Activated T-helper 1 cell treated with anti-CD3 and anti-CD28 coated beads, Interleukin-2, amount 50 U/mL, for 16 hours (primary cell): ENCODE data around the gene NFKBIL1.
"Not testable (repeated sequence)": the region's sequence is repeated elsewhere in the genome, so short reads cannot be mapped to it uniquely, and the experiment has no call there.

Source experiments
- DNase-seq, 2 donors: peaks; one replicate each; pipeline ENCODE4 v3.0.0-alpha.2; 2020; ENCODE audit warnings: low read depth in 1 of 2, low spot score in 1 of 2

The NFKBIL1 gene, protein sequence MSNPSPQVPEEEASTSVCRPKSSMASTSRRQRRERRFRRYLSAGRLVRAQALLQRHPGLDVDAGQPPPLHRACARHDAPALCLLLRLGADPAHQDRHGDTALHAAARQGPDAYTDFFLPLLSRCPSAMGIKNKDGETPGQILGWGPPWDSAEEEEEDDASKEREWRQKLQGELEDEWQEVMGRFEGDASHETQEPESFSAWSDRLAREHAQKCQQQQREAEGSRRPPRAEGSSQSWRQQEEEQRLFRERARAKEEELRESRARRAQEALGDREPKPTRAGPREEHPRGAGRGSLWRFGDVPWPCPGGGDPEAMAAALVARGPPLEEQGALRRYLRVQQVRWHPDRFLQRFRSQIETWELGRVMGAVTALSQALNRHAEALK

DNA sequence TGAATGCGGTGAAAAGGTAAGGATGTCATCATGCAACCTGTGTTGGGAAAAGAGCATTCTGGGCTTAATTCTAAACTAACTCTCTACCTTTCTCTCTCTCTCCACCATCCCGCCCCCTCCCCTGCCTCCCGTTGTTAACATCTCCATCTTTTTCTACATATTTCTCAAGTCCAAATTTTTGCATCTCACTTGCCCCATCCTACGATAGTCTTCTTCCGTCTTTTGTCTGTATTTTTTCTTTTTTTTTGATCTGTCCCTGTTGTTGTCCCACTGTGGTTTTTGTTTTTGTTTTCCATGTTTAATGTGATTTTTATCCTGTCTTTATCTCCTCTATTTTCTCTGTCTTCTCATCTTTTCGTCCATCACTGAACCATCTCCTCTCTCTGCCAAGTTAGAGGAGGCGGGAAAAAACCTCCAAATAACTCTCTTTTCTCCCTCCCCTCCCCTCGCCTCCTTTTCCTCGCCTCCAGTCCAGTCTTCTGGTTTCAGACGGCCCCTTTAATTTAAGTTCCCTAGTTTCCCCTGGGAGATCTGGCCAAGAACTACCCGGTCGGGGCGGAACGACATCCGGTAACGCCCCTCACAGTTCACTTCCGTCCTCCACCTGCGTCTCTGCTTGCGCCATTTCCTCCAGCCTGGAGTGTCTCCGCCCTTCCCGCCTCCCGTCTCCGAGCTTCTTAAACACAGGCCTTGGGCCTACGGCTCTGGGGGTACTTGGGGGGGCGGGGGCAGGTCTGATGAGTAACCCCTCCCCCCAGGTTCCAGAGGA is at the start of gene NFKBIL1:
Gene NFKBIL1 (plus strand): TSS at position 651 of the 769 bp plus-strand sequence. CDS start 87 bp downstream, at position 738.
- DNase-seq = peak; percentile 77 to 83

DNA sequence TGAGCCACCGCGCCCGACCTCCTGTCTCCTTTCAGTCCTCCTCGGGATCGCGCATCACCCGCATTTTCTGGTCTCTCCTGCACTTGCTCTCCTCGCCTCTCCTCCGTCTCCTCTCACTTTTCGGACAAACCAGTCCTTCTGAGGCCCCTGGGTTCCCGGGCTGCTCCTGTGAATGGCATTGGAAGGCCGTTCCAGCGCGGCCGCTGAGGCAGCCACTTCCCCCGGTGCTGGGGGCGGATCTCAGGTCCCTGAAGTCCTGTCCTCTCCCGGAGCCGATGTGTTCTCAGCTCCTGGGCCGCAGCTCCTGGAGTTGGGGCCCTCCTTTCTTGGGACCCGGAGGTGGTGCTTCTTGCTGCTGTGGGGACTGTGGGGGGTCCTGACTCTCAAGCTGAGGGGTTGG is 48.7 kb upstream of the NFKBIL1 start:
- no peak for DNase-seq

DNA sequence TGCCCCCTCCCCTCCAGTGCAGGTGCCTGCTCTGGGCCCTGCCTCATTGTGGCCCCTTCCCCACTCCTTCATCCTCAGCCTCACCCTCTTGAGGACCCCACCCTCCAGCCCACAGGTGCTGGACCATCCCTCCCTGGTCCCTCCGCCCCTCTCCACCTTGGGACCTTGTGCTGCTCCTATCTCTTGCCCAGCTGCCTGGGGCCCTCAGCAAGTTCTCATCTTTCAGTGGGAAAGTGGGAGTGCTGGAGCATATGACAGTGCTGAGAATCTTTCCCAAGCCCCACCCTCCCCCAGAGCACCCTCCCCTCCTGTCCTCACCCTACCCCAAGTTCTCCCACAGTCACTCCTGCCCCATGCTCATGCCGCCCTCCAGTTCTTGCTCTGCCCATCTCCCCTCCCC is 47.8 kb upstream of the NFKBIL1 start:
- DNase-seq = not testable (repeated sequence)

DNA sequence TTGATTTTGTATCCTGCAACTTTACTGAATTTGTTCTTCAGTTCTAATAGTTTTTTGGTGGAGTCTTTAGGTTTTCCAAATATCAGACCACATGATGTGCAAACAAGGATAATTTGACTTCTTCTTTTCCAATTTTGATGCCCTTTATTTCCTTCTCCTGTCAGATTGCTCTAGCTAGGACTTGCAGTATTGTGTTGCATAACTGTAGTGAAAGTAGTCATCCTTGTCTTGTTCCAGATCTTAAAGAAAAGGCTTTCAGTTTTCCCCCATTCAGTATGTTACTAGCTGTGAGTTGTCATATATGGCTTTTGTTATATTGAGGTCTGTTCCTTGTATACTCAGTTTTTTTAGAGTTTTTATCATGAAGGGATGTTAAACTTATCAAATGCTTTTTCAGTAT is 44.8 kb upstream of the NFKBIL1 start:
- DNase-seq = no peak

DNA sequence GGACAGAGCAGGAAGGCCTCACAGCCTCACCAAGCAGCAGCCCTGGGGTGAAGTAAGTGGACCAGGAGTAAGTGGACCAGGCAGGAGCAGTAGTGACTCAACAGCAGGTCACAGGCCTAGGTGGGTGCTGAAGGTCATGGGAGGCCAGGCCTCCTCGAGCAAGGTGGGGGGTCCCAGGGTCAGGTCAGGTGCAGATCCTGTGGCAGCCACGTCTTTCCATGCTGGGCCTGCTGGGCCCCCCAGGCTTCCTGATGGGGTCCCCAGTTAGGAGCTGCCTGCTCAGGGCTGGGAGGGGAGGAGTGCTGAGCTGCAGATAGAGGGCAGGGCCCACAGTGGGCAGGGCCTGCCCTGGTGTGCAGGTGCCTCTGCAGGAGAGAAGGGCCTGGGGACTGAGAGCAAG is 38.4 kb upstream of the NFKBIL1 start:
- DNase-seq = not testable (repeated sequence)

DNA sequence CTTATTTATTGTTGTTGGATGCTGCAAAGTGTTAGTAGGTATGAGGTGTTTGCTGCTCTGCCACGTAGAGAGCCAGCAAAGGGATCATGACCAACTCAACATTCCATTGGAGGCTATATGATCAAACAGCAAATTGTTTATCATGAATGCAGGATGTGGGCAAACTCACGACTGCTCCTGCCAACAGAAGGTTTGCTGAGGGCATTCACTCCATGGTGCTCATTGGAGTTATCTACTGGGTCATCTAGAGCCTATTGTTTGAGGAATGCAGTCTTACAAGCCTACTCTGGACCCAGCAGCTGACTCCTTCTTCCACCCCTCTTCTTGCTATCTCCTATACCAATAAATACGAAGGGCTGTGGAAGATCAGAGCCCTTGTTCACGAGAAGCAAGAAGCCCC is 37.4 kb upstream of the NFKBIL1 start:
- DNase-seq = no peak

DNA sequence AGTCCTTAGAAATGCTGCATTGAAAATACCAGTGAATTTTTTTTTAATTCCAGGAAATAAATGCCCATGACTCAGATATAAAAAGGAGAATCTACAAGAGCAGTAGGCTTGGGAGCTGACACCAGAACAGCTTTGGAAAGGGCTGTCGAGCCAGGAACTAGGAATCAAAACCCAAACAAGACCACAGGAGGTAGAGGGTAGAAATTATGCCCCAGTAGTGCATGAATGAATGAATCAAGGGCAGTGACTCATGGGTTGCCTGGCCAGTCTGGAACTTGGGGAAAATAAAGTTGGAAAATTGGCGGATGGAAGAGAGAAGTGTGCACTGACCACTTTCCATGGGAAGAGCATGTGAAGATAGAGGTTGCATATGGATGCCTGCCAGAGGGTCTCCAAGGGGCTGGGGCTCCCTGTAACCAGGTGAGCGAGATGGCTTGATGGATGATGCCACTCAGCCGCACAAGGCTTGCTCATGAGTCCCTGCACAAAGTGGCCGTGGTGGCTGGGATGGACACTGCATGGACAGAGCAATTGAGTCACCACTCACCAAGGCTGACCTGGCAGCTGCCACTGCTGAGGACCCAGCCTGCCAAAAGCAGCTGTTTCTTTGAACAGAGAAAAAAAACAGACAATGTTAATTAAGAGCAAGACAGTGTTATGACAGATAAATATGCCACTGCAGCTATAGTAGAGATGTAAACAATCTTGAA is 33.8 kb upstream of the NFKBIL1 start:
- DNase-seq = no peak

DNA sequence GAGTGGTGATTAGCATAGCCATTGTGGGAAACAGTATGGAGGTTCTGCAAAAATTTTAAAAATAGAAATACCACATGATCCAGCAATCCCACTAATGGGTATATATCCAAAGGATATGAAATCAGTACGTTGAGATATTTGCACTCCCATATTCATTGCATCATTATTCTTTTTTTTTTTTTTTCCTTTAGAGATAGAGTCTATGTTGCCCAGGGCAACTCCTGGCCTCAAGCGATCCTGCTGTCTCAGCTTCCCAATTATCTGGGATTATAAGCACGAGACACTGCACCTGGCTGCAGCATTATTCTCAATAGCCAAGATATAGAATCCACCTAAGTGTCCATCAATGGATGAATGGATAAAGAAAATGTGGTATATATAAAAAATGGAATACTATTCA is 25.6 kb upstream of the NFKBIL1 start:
- DNase-seq = no peak

DNA sequence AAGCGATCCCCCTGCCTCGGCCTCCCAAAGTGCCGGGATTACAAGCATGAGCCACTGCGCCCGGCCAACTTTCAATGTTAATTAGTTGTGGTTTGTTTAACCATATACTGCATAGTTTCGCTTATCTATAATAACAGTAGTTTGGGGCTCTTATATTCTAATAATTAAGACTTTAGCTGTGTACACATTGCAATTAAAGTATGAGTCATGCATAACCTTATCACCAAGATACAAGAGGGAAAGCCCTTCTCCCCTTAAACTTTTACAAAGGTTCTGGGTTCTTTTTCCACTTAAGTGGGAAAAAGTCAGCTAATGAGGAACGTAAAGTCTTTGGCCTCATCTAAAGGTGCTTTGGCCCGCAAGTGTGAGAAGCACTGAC is 21.9 kb upstream of the NFKBIL1 start:
- no peak for DNase-seq

DNA sequence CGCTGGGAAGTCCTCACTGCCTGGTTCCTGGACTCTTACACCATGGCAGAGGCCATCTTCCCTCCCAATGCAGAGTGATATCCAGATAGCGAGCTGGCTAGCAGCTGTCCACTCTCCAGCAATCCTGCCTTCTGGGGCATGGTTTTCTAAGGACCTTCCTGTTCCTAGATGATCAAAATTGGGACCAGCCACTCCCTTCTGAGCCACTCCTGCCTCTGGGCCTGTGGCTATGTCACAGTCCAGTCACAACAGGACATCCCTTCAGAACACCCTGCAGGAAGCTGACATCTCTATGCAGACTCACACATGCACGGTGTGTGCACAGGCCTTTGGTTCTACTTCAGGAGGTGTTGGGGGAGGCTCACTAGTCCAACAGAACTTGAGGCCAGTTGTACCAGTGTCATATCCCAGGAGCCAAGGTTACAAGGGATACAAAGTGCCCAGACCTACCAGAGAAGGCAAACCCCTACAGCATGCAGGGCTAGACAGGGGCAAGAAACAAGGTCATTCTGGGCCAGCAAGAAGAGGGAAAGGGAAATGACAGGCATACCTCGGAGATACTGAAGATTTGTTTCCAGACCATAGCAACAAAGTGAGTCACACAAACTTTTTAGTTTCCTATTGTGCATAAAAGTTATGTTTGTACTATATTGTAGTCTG is 21.3 kb upstream of the NFKBIL1 start:
- DNase-seq = no peak

DNA sequence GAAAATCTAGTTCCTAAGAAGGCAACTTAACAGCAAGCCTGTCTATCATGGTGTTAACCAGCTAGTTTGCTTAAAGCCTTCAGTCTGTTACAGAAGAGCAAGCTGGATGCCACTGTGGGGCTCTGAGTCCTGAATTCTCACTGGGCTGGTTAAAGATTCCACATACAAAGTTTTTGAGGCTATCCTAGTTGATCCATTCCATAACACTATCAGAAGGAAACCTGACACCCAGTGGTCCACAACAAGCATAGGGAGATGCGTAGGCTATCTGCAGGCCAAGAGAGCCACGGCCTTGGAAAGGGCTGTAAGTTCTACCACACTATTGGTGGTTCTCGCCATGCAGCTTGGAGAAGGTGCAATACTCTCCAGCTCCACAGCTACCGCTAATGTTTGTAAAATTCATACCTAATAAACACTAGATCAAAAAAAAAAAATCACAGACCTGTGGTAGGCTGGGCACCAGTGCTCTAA is 19.1 kb upstream of the NFKBIL1 start:
- DNase-seq = no peak

DNA sequence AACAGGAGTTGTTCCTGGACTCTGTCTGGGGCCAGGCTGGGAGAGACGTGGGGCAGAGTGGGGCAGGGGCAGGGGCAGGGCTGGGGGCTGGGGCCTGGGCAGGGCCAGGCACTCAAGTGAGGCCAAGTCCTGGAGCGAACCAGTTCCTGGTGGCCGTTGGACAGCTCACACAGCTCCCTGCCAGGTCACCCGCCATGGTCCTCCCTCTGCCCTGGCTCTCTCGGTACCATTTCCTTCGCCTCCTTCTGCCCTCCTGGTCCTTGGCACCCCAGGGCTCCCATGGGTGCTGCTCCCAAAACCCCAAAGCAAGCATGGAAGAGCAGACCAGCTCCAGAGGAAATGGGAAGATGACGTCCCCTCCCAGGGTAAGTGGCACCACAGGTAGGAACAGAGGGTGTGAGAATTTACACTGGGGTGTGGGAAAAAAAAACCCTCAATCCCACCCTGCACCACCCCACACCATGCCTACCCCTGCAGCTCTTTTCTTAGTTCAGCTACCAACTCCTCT is 18.5 kb upstream of the NFKBIL1 start, which contains the start of gene MCCD1:
Gene MCCD1 (plus strand): TSS at position 142 of the 508 bp plus-strand sequence. CDS start 53 bp downstream, at position 195.
- no peak for DNase-seq

DNA sequence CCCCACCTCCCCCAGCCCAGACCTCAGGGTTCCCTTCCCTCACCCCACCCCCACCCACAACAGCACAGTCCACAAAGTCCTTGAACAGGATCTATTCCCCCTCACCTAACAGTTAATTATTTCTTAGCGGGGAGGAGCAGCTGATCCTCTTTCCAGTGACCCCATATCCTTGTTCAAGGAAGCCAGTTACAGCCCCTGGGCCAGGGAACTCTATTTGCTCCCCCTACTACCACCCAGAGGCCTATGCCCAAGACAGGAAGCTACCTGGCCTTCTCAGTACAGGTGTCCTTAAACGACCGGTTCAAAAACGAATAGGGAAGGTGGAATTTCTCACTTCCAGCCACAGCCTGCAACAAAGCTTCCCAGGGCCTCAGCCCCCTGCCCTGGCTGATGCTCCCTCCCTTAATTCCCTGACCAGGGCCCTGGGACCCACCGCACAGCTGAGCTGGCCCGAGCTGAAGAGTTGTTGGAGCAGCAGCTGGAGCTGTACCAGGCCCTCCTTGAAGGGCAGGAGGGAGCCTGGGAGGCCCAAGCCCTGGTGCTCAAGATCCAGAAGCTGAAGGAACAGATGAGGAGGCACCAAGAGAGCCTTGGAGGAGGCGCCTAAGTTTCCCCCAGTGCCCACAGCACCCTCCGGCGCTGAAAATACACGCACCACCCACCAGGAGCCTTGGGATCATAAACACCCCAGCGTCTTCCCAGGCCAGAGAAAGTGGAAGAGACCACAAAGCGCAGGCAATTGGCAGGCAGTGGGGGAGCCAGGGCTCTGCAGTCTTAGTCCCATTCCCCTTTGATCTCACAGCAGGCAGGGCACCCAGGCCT is 17.9 kb upstream of the NFKBIL1 start:
- DNase-seq = no peak

DNA sequence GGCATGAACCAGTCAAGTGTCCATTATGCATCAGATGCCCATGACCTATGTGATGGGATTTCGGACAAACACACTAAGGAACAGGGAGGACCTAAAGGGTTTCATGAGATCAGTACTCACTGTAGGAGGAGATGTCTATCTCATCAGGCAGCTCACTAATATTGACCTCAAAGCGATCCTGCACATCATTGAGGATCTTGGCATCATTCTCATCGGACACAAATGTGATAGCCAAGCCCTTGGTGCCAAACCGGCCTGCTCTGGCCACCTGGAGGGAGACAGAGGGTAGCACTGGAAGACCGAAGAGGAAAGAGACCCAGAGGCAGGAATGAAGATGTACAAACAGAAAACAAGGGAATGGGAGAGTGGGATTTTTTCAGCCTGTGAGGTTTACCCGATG is 16.7 kb upstream of the NFKBIL1 start:
- DNase-seq = no peak

DNA sequence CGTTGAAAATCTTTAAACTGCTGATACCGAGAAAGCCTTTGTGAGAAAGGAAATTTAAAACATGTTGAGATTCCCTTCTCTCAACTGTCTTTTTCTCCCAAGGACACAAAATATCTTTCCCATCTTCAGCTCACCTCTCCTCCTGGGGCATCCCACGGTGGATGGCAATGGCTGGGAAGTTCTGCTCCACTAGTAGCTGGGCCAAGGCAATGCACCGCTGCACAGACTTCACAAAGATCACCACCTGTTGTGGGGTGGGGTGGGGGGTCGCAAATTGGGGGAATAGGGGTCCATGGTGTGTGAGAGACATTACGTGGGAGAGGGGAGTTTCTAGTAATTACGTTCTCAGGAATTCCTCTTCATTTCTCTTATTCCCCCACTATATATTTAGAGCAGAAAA is 16.2 kb upstream of the NFKBIL1 start:
- no peak for DNase-seq

DNA sequence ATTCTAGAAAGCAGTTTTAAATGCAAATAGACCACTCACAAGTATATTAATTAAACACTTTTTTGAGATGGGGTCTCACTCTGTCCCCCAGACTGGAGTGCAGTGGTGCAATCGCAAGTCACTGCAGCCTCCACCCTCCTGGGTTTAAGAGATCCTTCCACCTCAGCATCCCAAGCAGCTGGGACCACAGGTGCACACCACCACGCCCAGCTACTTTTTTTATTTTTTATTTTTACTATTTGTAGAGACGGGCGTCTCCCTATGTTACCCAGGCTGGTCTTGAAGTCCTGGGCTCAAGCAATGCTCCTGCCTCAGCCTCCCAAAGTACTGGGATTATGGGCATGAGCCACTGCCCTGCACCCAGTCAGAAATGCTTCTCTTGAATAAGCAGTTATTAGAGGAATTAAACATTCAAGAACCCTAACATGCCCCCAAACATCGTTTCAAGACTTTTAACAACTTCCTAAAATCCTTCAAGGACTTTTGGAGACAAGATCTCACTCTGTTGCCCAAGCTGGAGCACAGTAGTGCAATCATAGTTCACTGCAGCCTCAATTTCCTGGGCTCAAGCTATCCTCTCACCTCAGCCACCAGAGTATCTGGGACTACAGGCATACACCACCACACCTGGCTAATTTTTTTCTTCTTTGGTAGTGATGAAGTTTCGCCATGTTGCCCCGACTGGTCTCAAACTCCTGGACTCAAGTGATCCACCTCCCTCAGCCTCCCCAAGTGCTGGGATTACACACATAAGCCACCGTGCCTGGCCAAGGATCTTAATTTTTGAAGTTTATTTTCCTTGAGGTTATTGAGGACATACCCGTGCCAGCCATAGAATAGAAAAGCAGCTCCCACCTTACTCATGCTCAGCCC is 15.4 kb upstream of the NFKBIL1 start:
- DNase-seq = no peak

DNA sequence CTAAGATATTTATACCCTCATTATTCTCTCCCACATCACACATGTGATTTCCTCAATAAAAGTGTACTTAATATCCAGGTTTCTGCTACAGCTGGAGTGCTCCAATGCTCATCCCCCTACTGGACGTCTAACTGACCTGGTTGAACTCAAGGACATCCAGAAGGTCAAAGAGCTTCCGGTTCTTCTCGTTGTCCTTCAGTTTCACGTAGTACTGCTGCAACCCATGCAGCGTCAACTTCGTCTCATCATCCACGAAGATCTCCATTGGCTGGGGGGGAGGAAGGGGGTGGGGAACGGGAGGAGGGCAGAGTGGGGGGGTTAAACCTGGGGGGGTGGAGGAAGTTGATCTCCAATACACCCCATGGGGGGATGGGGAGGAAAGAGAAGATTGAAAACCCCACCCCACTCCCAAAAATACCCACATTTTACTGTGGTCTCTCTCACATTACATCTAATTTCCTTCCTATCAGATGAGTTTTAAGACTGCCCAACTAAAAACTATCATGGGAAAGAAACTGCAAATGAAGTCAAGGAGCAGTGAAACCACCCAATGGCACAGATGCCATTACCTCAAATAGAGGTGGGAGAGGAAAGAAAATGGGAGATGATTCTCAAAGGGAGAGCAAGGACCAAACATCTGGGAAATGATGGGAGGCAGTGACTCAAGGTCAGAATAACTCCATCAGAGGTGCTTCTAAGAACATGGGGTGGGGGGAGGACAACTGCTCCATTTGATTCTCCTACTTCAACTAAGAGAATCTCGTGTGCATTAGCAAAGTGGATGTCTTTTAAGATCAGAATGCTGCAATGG is 14.6 kb upstream of the NFKBIL1 start:
- no peak for DNase-seq

DNA sequence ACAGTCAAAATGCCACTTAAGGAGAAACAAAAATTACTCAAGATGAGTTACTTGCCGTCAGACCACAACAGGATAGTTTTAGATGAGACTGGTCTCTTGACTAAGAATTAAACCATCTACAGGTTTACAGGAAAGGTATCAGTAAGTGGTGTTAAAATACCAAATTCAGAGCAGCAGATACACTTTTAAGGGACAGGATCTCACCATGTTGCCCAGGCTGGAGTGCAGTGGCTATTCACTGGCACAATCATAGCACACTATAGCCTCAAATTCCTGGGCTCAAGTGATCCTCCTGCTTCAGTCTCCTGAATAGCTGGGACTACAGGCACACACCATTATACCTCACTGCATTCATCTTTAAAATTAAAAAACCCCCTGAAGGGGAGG is 14.0 kb upstream of the NFKBIL1 start:
- no peak for DNase-seq
